ENCODE measurements around the gene SLC17A3. TPM values are rescaled to one million over a fixed set of nuclear protein-coding genes. Genes with fewer than 3 reads are reported as not detected.

Gene SLC17A3
- total and polyA plus RNA-seq, 7 experiments from 2014 or later = 0.36 TPM; not detected in 6

- Histone ChIP-seq H3K4me1 (ENCODE audit: control insufficient read depth in 2 of 2, insufficient read depth in 2 of 2, low read length in 2 of 2) (no peaks in the 10 kb centered on the region), H3K27me3 (ENCODE audit: control insufficient read depth in 2 of 2, insufficient read depth in 2 of 2, low read length in 2 of 2) (no peaks in the 10 kb centered on the region), H3K27ac (ENCODE audit: low read depth, low read length) (no peak overlapping the region), H3K4me3 (ENCODE audit: low read length) (no peak overlapping the region), H3K36me3 (ENCODE audit: control insufficient read depth in 2 of 3, insufficient read depth in 3 of 3, low read length in 3 of 3) (no peaks in the 10 kb centered on the region), H3K9me3 (ENCODE audit: control insufficient read depth in 2 of 3, low read length in 3 of 3) (no peaks in the 10 kb centered on the region)
- Mint-ChIP-seq H3K9me3 (no peaks in the 10 kb centered on the region), H3K36me3 (no peaks in the 10 kb centered on the region), H3K4me3 (no peak overlapping the region), H3K27me3 (peaks cover 0 to 9% (median 0%) of the 10 kb centered on the region in 5 donors), H3K4me1 (peaks cover 0 to 3% (median 0%) of the 10 kb centered on the region in 7 donors), H3K27ac (no peak overlapping the region)
- DNase-seq (no peak), ATAC-seq (no peak)
- ChIA-PET CTCF (no interaction called here), POLR2A (no interaction called here)
- intact Hi-C loops (cut with micrococcal nuclease) = no loop called here
Measured at GRCh38 chr6:25893778-25894177, 19.7 kb upstream of the SLC17A3 start.

GRCh38 chr6:25892877-25893276 lies 18.8 kb upstream of the SLC17A3 start:
- ATAC-seq = no peak
- Histone ChIP-seq H3K36me3 (ENCODE audit: control insufficient read depth in 2 of 3, insufficient read depth in 3 of 3, low read length in 3 of 3) (no peaks in the 10 kb centered on the region), H3K4me3 (ENCODE audit: low read length) (no peak overlapping the region), H3K9me3 (ENCODE audit: control insufficient read depth in 2 of 3, low read length in 3 of 3) (no peaks in the 10 kb centered on the region), H3K27me3 (ENCODE audit: control insufficient read depth in 2 of 2, insufficient read depth in 2 of 2, low read length in 2 of 2) (no peaks in the 10 kb centered on the region), H3K4me1 (ENCODE audit: control insufficient read depth in 2 of 2, insufficient read depth in 2 of 2, low read length in 2 of 2) (no peaks in the 10 kb centered on the region), H3K27ac (ENCODE audit: low read depth, low read length) (no peak overlapping the region)
- Mint-ChIP-seq H3K4me3 (no peak overlapping the region), H3K27me3 (peaks cover 0 to 9% (median 0%) of the 10 kb centered on the region in 5 donors), H3K4me1 (peaks cover 0 to 3% (median 0%) of the 10 kb centered on the region in 7 donors), H3K9me3 (no peaks in the 10 kb centered on the region), H3K36me3 (no peaks in the 10 kb centered on the region), H3K27ac (no peak overlapping the region)
- POLR2A ChIA-PET = no interaction called here
- intact Hi-C loops (cut with micrococcal nuclease) = no loop called here
- CTCF ChIA-PET = no interaction called here
- no peak for DNase-seq

GRCh38 chr6:25889877-25890853 lies 16.1 kb upstream of the SLC17A3 start:
- POLR2A ChIA-PET = no interaction called here
- peaks cover 0 to 14% (median 3%) of the 10 kb centered on the region in 5 donors for H3K27me3 Mint-ChIP-seq
- no peaks in the 10 kb centered on the region for H3K9me3 Mint-ChIP-seq
- no peak overlapping the region for H3K4me3 ChIP-seq (ENCODE audit: low read length)
- H3K27ac ChIP-seq (ENCODE audit: low read depth, low read length) = no peak overlapping the region
- H3K36me3 Mint-ChIP-seq = peaks cover 0 to 3% (median 0%) of the 10 kb centered on the region in 5 donors
- H3K4me1 ChIP-seq (ENCODE audit: control insufficient read depth in 2 of 2, insufficient read depth in 2 of 2, low read length in 2 of 2) = no peaks in the 10 kb centered on the region
- H3K36me3 ChIP-seq (ENCODE audit: control insufficient read depth in 2 of 3, insufficient read depth in 3 of 3, low read length in 3 of 3) = no peaks in the 10 kb centered on the region
- H3K27me3 ChIP-seq (ENCODE audit: control insufficient read depth in 2 of 2, insufficient read depth in 2 of 2, low read length in 2 of 2) = no peaks in the 10 kb centered on the region
- H3K27ac Mint-ChIP-seq = peak overlapping the region in 1 of 9 donors; percentile 58
- peaks cover 0 to 1% (median 0%) of the 10 kb centered on the region in 7 donors for H3K4me1 Mint-ChIP-seq
- DNase-seq = peak in 3 of 9 donors; percentile 7 to 14 (median 11)
- CTCF ChIA-PET = interaction anchor here (0.6 to 1.7 kb wide), 2 partner anchors 10 to 302 kb away, joined by 4 to 7 read pairs; no protein-coding TSS in a partner anchor
- no peaks in the 10 kb centered on the region for H3K9me3 ChIP-seq (ENCODE audit: control insufficient read depth in 2 of 3, low read length in 3 of 3)
- no peak overlapping the region for H3K4me3 Mint-ChIP-seq
- ATAC-seq = peak; percentile 44
- intact Hi-C loops (cut with micrococcal nuclease) = loop anchor here (1.0 kb wide), 4 partner anchors 102 to 667 kb away; no protein-coding TSS in a partner anchor

GRCh38 chr6:25888626-25889025 lies 14.6 kb upstream of the SLC17A3 start:
- DNase-seq (no peak), ATAC-seq (no peak)
- Mint-ChIP-seq H3K4me1 (no peaks in the 10 kb centered on the region), H3K4me3 (no peak overlapping the region), H3K27me3 (peaks cover 0 to 14% (median 3%) of the 10 kb centered on the region in 5 donors), H3K9me3 (no peaks in the 10 kb centered on the region), H3K27ac (no peak overlapping the region), H3K36me3 (peaks cover 0 to 3% (median 0%) of the 10 kb centered on the region in 5 donors)
- no peaks in the 10 kb centered on the region for H3K9me3 ChIP-seq (ENCODE audit: control insufficient read depth in 2 of 3, low read length in 3 of 3)
- H3K4me3 ChIP-seq (ENCODE audit: low read length) = no peak overlapping the region
- no peaks in the 10 kb centered on the region for H3K36me3 ChIP-seq (ENCODE audit: control insufficient read depth in 2 of 3, insufficient read depth in 3 of 3, low read length in 3 of 3)
- intact Hi-C loops (cut with micrococcal nuclease) = no loop called here
- ChIA-PET CTCF (no interaction called here), POLR2A (no interaction called here)
- no peaks in the 10 kb centered on the region for H3K27me3 ChIP-seq (ENCODE audit: control insufficient read depth in 2 of 2, insufficient read depth in 2 of 2, low read length in 2 of 2)
- H3K27ac ChIP-seq (ENCODE audit: low read depth, low read length) = no peak overlapping the region
- no peaks in the 10 kb centered on the region for H3K4me1 ChIP-seq (ENCODE audit: control insufficient read depth in 2 of 2, insufficient read depth in 2 of 2, low read length in 2 of 2)

GRCh38 chr6:25886066-25886465 lies 12.0 kb upstream of the SLC17A3 start:
- H3K9me3 Mint-ChIP-seq = no peaks in the 10 kb centered on the region
- peaks cover 0 to 3% (median 0%) of the 10 kb centered on the region in 5 donors for H3K36me3 Mint-ChIP-seq
- no peaks in the 10 kb centered on the region for H3K9me3 ChIP-seq (ENCODE audit: control insufficient read depth in 2 of 3, low read length in 3 of 3)
- CTCF ChIA-PET = interaction anchor here (0.7 kb wide), 1 partner anchor 114 kb away, joined by 3 read pairs; no protein-coding TSS in a partner anchor
- no peak overlapping the region for H3K4me3 ChIP-seq (ENCODE audit: low read length)
- H3K36me3 ChIP-seq (ENCODE audit: control insufficient read depth in 2 of 3, insufficient read depth in 3 of 3, low read length in 3 of 3) = no peaks in the 10 kb centered on the region
- POLR2A ChIA-PET = interaction anchor here (0.6 kb wide), 1 partner anchor 72 kb away, joined by 3 read pairs; no protein-coding TSS in a partner anchor
- H3K4me1 ChIP-seq (ENCODE audit: control insufficient read depth in 2 of 2, insufficient read depth in 2 of 2, low read length in 2 of 2) = no peaks in the 10 kb centered on the region
- DNase-seq = no peak
- intact Hi-C loops (cut with micrococcal nuclease) = no loop called here
- no peak overlapping the region for H3K4me3 Mint-ChIP-seq
- peaks cover 0 to 11% (median 0%) of the 10 kb centered on the region in 7 donors for H3K4me1 Mint-ChIP-seq
- peaks cover 0 to 4% (median 3%) of the 10 kb centered on the region in 5 donors for H3K27me3 Mint-ChIP-seq
- no peak overlapping the region for H3K27ac Mint-ChIP-seq
- no peak for ATAC-seq
- H3K27me3 ChIP-seq (ENCODE audit: control insufficient read depth in 2 of 2, insufficient read depth in 2 of 2, low read length in 2 of 2) = no peaks in the 10 kb centered on the region
- no peak overlapping the region for H3K27ac ChIP-seq (ENCODE audit: low read depth, low read length)

GRCh38 chr6:25883991-25884390 lies 9.9 kb upstream of the SLC17A3 start:
- no peak for ATAC-seq
- CTCF ChIA-PET = no interaction called here
- no peak for DNase-seq
- Mint-ChIP-seq H3K27me3 (peaks cover 0 to 8% (median 3%) of the 10 kb centered on the region in 5 donors), H3K27ac (no peak overlapping the region), H3K4me3 (no peak overlapping the region), H3K36me3 (peaks cover 0 to 3% (median 0%) of the 10 kb centered on the region in 5 donors), H3K9me3 (no peaks in the 10 kb centered on the region), H3K4me1 (peaks cover 0 to 14% (median 0%) of the 10 kb centered on the region in 7 donors)
- POLR2A ChIA-PET = no interaction called here
- Histone ChIP-seq H3K36me3 (ENCODE audit: control insufficient read depth in 2 of 3, insufficient read depth in 3 of 3, low read length in 3 of 3) (no peaks in the 10 kb centered on the region), H3K4me3 (ENCODE audit: low read length) (no peak overlapping the region), H3K9me3 (ENCODE audit: control insufficient read depth in 2 of 3, low read length in 3 of 3) (no peaks in the 10 kb centered on the region), H3K27me3 (ENCODE audit: control insufficient read depth in 2 of 2, insufficient read depth in 2 of 2, low read length in 2 of 2) (no peaks in the 10 kb centered on the region), H3K4me1 (ENCODE audit: control insufficient read depth in 2 of 2, insufficient read depth in 2 of 2, low read length in 2 of 2) (no peaks in the 10 kb centered on the region), H3K27ac (ENCODE audit: low read depth, low read length) (no peak overlapping the region)
- intact Hi-C loops (cut with micrococcal nuclease) = loop anchor here (2.0 to 5.0 kb wide), 4 partner anchors 17 to 163 kb away; no protein-coding TSS in a partner anchor

Data from naive thymus-derived CD4-positive, alpha-beta T cell (primary cell).